GM15510 (cell line): ENCODE measurements around the gene MAGI3.

Experiments used
- POLR2A ChIP-seq: IDR thresholded peaks from 3 replicates; pipeline ENCODE4 v1.6.1; 2011; ENCODE audit warnings: borderline replicate concordance; ENCODE audit not compliant: insufficient read length; ENCODE audit errors: extremely low read depth

Gene MAGI3

DNA sequence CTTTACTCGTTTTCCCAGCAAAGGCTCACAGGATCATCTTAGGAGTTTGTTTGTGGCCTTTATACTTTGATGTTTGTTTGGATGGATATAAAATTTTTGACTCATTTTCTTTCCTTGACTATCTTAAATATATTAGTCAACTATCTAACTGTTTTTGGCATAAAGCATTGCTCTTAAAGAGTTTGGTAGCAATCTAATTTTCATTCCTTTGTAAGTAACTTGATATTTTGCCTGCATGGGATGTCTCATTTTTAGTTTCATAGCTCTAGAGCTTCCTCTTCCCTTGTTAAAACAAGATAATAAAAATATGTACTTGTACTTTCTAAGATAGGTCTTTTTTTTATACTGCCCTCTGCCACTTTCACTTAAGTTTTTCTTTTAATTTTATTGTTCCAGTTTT, 161.9 kb downstream of the MAGI3 start:
- no peak for TF ChIP-seq POLR2A

DNA sequence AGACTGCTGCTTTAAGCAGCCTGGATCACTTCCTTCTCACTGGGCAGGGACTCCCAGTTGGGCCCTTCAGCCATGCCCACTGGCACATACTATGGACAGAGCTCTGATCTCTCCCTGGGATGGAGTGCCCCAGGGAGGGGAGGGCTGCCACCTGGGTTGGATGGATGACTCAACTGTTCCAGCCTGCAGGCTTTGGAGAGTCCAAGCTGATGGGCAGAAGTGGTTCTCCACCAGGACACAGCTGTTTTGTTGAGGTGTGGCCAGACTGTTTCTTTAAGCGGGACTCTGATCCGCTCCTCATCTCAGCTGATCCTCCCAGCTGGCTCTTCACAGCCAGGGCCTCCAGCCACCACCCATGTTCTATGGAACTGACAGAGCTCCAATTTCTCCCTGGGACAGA, 166.9 kb downstream of the MAGI3 start:
- no peak for TF ChIP-seq POLR2A

GRCh38 chr1:113565621-113566020, 175.3 kb downstream of the MAGI3 start:
- no peak for TF ChIP-seq POLR2A

- TF ChIP-seq POLR2A: no peak
Measured at GRCh38 chr1:113567427-113567826, 177.1 kb downstream of the MAGI3 start.

DNA sequence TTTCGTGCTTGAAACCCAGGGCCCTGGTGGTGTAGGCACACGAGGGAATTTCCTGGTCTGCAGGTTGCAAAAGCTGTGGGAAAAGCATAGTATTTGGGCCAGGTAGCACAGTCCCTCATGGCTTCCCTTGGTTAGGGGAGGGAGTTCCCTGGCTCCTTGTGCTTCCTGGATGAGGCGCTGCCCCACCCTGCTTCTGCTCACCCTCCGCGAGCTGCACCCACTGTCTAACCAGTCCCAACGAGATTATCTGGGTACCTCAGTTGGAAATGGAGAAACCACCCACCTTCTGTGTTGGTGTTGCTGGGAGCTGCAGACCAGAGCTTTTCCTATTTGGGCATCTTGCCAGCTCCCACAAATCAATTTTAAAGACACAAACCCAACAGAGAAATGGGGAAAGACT, 186.0 kb downstream of the MAGI3 start:
- TF ChIP-seq POLR2A: no peak

DNA sequence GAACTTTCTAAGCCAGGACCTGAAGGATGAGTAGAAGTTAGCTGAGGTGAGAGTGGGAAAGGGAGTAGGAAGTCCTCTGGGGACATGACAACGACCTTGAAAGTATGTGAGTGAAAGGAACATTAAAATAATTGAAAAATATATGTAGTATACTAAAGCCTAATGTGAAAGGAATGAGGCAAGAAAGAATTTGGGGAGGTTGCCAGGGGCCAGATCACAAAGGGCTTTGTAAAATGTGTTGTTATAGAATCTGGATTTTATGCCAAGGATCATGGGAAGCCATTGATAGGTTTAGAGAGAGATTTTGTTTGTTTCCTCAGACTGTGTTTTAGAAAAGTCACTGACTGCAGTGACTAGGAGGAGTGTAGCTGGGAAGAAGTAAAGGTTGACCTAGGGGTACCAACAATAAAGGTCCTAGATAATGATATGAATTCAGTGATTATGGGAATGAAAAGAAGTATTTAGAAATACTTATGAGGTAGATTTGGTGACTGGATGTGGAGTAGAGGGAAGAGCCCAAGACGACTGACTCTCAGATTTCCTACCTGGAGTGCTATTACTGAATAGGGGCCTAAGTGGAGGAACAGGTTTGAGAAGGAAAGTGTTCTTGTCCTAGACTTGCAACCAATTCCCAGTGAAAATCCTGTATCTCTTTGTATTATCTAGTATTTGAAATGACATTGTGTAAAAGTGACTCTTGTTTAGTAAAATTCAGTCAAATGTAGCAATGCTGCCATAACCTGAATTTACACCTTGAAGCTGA, 189.1 kb downstream of the MAGI3 start:
- TF ChIP-seq POLR2A: no peak

DNA sequence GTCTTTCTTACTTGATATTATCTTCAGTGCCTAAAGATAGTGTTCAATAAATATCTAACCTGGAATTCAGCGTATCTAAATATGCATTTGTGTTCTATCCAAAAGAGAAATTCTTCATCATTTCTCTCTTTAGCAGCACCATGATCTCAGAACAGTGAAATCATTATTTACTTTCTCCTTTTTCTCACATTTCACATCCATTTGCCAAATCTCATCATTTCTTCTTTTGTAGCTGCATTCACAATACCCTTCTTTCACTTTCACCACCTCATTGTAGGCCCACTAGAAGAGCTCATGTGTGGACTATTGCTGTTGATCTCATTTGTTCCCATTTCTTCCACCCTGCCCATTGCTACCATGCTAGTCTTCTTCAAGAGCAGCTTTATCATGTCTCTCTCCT, 191.0 kb downstream of the MAGI3 start:
- TF ChIP-seq POLR2A: no peak

DNA sequence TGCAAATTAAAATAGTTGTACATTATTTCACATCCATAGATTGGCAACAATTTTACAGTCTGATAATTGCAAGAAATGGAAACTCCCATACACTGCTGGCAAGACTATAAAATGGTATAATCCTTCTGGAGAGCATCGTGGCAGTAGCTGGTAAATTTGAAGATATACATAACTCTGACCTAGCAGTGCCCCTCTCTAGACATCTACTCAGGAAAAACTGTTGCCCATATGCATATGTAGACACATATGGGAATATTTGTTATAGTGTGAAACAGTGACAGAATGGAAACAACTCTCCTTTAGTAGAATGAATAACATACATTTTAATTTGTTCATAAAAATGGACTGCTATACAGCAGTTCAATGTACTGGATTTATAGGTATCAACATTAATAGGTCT, 191.8 kb downstream of the MAGI3 start:
- TF ChIP-seq POLR2A: no peak

DNA sequence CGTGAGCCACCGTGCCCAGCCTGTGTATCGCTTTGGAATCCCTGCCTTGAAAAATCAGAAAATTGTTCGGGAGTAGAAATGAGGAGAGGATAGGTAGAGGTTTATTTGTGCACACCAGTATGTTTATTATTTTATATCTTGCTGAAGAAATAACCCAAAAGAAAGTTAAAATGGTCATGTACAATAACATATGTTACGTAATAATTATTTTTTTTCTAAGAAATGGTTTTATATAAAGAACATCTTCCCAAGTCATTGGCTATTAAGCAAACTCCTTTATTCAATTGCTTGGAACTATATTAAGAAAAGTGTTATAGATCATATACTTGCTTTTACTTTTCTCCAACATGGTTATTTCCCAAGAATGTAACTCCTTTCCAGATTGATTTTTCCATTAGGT, 197.2 kb downstream of the MAGI3 start:
- no peak for TF ChIP-seq POLR2A

DNA sequence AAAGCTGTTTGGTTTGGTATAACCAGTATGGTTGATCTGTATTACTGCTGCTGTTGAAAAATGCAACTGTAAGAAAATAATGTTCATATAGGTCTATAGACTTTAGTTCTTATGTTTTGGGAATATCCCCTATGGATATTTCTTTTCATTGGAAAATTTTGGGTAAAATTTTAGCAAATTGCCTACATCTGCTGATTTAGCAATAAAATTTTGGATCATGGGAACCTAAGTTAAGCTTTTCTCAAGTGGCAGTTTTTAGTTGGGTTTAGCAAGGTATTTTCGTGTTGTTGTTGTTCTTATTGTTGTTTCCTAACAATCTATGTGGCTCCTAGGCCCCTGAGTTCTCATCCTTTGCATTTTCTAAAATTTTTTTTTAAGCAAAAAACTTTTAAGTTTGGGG, 201.9 kb downstream of the MAGI3 start:
- TF ChIP-seq POLR2A: no peak

- TF ChIP-seq POLR2A: no peak
Measured at GRCh38 chr1:113593550-113594297, 203.4 kb downstream of the MAGI3 start.

GRCh38 chr1:113605146-113605545, 214.8 kb downstream of the MAGI3 start:
- no peak for TF ChIP-seq POLR2A

DNA sequence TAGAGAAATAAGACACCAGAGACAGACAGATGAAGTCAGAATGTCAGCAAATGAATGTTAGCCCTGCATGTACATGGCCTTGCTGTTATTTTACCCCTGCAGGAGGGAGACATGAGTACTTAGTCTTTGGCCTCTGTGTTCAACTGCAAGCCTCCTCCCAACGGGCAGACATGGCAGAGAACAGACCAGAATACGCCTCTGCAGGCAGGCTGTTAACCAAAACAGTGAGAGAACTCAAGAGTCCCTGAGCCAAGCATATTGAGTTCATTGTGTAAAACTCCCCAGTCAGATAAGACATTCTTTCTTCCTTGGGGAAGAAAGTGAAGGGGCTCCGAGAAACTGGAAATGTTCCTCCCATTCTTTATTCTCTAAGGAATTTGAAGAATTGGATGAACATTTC, 218.1 kb downstream of the MAGI3 start:
- no peak for TF ChIP-seq POLR2A

- no peak for TF ChIP-seq POLR2A
Measured at GRCh38 chr1:113610372-113610771, 220.1 kb downstream of the MAGI3 start.

DNA sequence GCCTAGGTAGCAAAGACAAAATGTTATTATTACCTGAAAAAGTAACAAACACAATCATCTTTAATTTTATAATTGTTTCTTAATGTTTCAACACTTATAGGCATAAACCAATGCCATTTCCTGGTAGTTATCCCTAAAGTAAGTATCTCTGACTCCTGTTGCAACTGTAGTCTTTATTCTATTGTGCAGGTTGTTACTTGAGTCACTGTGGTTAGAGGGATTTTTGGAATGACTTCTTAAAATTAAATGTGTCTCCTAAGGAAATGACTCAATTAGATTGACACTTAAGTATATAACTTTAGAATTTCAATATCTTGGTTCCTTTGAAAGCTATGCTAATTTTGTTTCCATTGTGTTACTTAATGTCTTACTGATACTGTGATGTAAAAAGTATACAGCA, 225.1 kb downstream of the MAGI3 start:
- TF ChIP-seq POLR2A: no peak

GRCh38 chr1:113616156-113616555, 225.8 kb downstream of the MAGI3 start:
- no peak for TF ChIP-seq POLR2A

GRCh38 chr1:113617438-113618141, 227.3 kb downstream of the MAGI3 start:
- no peak for TF ChIP-seq POLR2A

GRCh38 chr1:113628997-113629396, 238.7 kb downstream of the MAGI3 start:
- no peak for TF ChIP-seq POLR2A
